GM12878 (cell line): ENCODE measurements around the gene OR6N1. TPM values are rescaled to one million over a fixed set of nuclear protein-coding genes. Genes with fewer than 3 reads are reported as not detected.
A peak's percentile ranks its signal among the peaks of the same experiment; 100 is the strongest.

ENCODE experiments used
- BRCA1 ChIP-seq: IDR thresholded peaks from 2 replicates; pipeline ENCODE4 v1.6.1; 2011; ENCODE audit warnings: low read depth, low read length, improper control_type of control experiment
- CBX5 ChIP-seq: sonication (generic); IDR thresholded peaks from 2 replicates; pipeline ENCODE4 v1.6.1; 2016; ENCODE audit warnings: low read depth, moderate library complexity, mild to moderate bottlenecking, inconsistent platforms
- CEBPB ChIP-seq, 2 experiments: fragments of 150-350 bp in 1 of 2; IDR thresholded peaks; 2 replicates each; pipeline ENCODE4 v1.6.1; 2012 to 2014; ENCODE audit warnings: low read depth in 2 of 2, low read length in 2 of 2, borderline replicate concordance in 1 of 2, inconsistent platforms in 1 of 2
- CHD1 ChIP-seq: IDR thresholded peaks from 2 replicates; pipeline ENCODE4 v1.6.1; 2012; ENCODE audit warnings: low read depth, low read length, improper control_type of control experiment
- CREM ChIP-seq: IDR thresholded peaks from 2 replicates; pipeline ENCODE4 v1.6.1; 2014; ENCODE audit warnings: antibody characterized with exemption, low read depth
- DPF2 ChIP-seq: fragments of 450-650 bp; IDR thresholded peaks from 2 replicates; pipeline ENCODE4 v1.6.1; 2017; ENCODE audit warnings: mild to moderate bottlenecking
- LARP7 ChIP-seq: fragments of 450-650 bp; IDR thresholded peaks from 2 replicates; pipeline ENCODE4 v1.6.1; 2017; ENCODE audit warnings: mild to moderate bottlenecking
- NBN ChIP-seq: fragments of 450-650 bp; IDR thresholded peaks from 2 replicates; pipeline ENCODE4 v1.6.1; 2016
- NFYB ChIP-seq: IDR thresholded peaks from 2 replicates; pipeline ENCODE4 v1.6.1; 2011; ENCODE audit warnings: low read depth, mild to moderate bottlenecking, low read length, improper control_type of control experiment, moderate library complexity; ENCODE audit not compliant: insufficient read depth
- PML ChIP-seq: IDR thresholded peaks from 2 replicates; pipeline ENCODE4 v1.6.1; 2012; ENCODE audit warnings: low read length, inconsistent platforms
- POLR2A ChIP-seq: IDR thresholded peaks from 2 replicates; pipeline ENCODE4 v1.6.1; 2011; ENCODE audit warnings: low read depth, mild to moderate bottlenecking, low read length
- RAD21 ChIP-seq: IDR thresholded peaks from 2 replicates; pipeline ENCODE4 v1.6.1; 2011; ENCODE audit warnings: mild to moderate bottlenecking, low read depth, low read length, moderate library complexity; ENCODE audit not compliant: insufficient read depth
- RELA ChIP-seq: fragments of 450-650 bp; IDR thresholded peaks from 2 replicates; pipeline ENCODE4 v1.8.0; 2014; ENCODE audit warnings: borderline replicate concordance; ENCODE audit not compliant: partially characterized antibody
- RFX5 ChIP-seq: IDR thresholded peaks from 2 replicates; pipeline ENCODE4 v1.6.1; 2011; ENCODE audit warnings: low read depth, low read length, improper control_type of control experiment
- SMAD5 ChIP-seq: IDR thresholded peaks from 2 replicates; pipeline ENCODE4 v1.6.1; 2016; ENCODE audit warnings: antibody characterized with exemption, low read depth
- SPI1 ChIP-seq: IDR thresholded peaks from 2 replicates; pipeline ENCODE4 v1.6.1; 2011; ENCODE audit warnings: low read depth, mild to moderate bottlenecking, low read length, moderate library complexity, borderline replicate concordance; ENCODE audit not compliant: insufficient read depth
- SREBF2 ChIP-seq: IDR thresholded peaks from 2 replicates; pipeline ENCODE4 v1.6.1; 2012; ENCODE audit warnings: mild to moderate bottlenecking, low read length
- SUPT20H ChIP-seq: IDR thresholded peaks from 2 replicates; pipeline ENCODE4 v1.6.1; 2011; ENCODE audit warnings: low read depth, mild to moderate bottlenecking, low read length, moderate library complexity, borderline replicate concordance; ENCODE audit not compliant: control insufficient read depth
- ZNF217 ChIP-seq: fragments of 450-650 bp; IDR thresholded peaks from 2 replicates; pipeline ENCODE4 v1.6.1; 2017; ENCODE audit warnings: antibody characterized with exemption, mild to moderate bottlenecking
- ZNF622 ChIP-seq: fragments of 450-650 bp; IDR thresholded peaks from 2 replicates; pipeline ENCODE4 v1.6.1; 2017; ENCODE audit warnings: mild to moderate bottlenecking, inconsistent platforms
- polyA plus RNA-seq, 11 experiments: library from polyadenylated mRNA; depleted of rRNA in 4 of 11; unstranded in 6 of 11; stranded (reverse) in 5 of 11; fragments of >200 nt; fragmentation: Nextera tagmentation in 4 of 11; fragmentation: Illumina TruSeq in 1 of 11; extraction: Ambion mirVana in 4 of 11; extraction: Trizol in 1 of 11; gene quantifications; 1 replicate in 1 of 11; 2 replicates in 10 of 11; pipeline versions ENCODE4 v1.2.1 to v1.2.3, GENCODE V29; 2011 to 2016; ENCODE audit warnings: inconsistent platforms in 2 of 11, missing spikeins in 2 of 11, low read depth in 1 of 11
- total RNA-seq, 4 experiments: library from RNA; depleted of rRNA in 3 of 4; stranded (reverse); fragments of >200 nt in 3 of 4; fragmentation: Illumina TruSeq in 1 of 4; extraction: Trizol in 1 of 4; gene quantifications; 2 replicates each; pipeline versions ENCODE4 v1.2.1 to v1.2.3, GENCODE V29; 2013 to 2021
- TF ChIP-seq, protein P1 (sequence below), 3 experiments: IDR thresholded peaks in 2 of 3; conservative IDR thresholded peaks in 1 of 3; 2 replicates each; pipeline ENCODE4 v1.5.1; 2011; ENCODE audit warnings: low read depth in 3 of 3, low read length in 3 of 3, mild to moderate bottlenecking in 3 of 3, control low read depth in 2 of 3, moderate library complexity in 2 of 3, inconsistent platforms in 1 of 3, mixed read lengths in 1 of 3; ENCODE audit not compliant: control insufficient read depth in 2 of 3, insufficient read depth in 1 of 3; ENCODE audit errors: extremely low read depth in 1 of 3
- TF ChIP-seq, protein P2 (sequence below): fragments of 450-650 bp; formaldehyde crosslinking; IDR thresholded peaks from 2 replicates; pipeline ENCODE4 v1.4.0; 2020; ENCODE audit warnings: mild to moderate bottlenecking, moderate library complexity
- TF ChIP-seq, protein P3 (sequence below): fragments of 450-650 bp; formaldehyde crosslinking; IDR thresholded peaks from 2 replicates; pipeline ENCODE4 v1.4.0; 2022; ENCODE audit warnings: mild to moderate bottlenecking, moderate library complexity
- TF ChIP-seq, protein P4 (sequence below): fragments of 450-650 bp; IDR thresholded peaks from 2 replicates; pipeline ENCODE4 v1.6.1; 2016; ENCODE audit warnings: mild to moderate bottlenecking

OR6N1 gene
- total and polyA plus RNA-seq, 10 of the 15 experiments (the other 5 are each of a cell fraction or from before 2014, with no cell fraction given) = not detected

DNA sequence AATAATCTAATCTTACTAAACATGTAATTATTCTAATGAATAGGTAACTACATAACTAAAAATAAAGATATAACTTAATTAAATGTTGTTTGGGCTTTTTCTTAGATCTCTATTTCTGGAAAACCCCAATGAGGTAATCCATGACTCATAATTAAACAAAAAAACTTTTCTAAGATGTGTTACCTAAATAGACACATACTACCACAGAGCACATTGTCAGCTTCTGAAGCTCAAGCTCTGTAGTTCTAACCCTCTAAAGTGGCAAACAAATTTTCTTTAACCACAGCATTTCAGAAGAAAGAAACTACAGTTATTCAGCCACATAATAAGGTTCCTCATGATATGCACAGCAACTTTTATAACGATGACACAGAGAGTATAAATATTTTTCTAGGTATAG is 55.7 kb downstream of the OR6N1 start (continued):
- TF ChIP-seq, protein P1, sequence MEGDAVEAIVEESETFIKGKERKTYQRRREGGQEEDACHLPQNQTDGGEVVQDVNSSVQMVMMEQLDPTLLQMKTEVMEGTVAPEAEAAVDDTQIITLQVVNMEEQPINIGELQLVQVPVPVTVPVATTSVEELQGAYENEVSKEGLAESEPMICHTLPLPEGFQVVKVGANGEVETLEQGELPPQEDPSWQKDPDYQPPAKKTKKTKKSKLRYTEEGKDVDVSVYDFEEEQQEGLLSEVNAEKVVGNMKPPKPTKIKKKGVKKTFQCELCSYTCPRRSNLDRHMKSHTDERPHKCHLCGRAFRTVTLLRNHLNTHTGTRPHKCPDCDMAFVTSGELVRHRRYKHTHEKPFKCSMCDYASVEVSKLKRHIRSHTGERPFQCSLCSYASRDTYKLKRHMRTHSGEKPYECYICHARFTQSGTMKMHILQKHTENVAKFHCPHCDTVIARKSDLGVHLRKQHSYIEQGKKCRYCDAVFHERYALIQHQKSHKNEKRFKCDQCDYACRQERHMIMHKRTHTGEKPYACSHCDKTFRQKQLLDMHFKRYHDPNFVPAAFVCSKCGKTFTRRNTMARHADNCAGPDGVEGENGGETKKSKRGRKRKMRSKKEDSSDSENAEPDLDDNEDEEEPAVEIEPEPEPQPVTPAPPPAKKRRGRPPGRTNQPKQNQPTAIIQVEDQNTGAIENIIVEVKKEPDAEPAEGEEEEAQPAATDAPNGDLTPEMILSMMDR (IDR thresholded peaks at IDR 0.05 in 2 of 3, conservative IDR thresholded peaks at IDR 0.05 in 1 of 3; ENCODE audit: control insufficient read depth in 2 of 3, extremely low read depth in 1 of 3, insufficient read depth in 1 of 3, low read depth in 3 of 3, low read length in 3 of 3) = no peak
- TF ChIP-seq DPF2 (no peak), SREBF2 (no peak), LARP7 (no peak), POLR2A (no peak), RELA (no peak), PML (no peak), NBN (no peak), CHD1 (no peak), SUPT20H (no peak), ZNF622 (no peak), SPI1 (no peak), RAD21 (no peak), RFX5 (no peak), BRCA1 (no peak), ZNF217 (no peak), SMAD5 (no peak), NFYB (no peak), CEBPB (IDR thresholded peaks at IDR 0.05; ENCODE audit: borderline replicate concordance in 1 of 2, low read depth in 2 of 2, low read length in 2 of 2) (no peak), CBX5 (no peak), CREM (peak; percentile 31; the same call in 1 of the 2 replicates)
- TF ChIP-seq, protein P2, sequence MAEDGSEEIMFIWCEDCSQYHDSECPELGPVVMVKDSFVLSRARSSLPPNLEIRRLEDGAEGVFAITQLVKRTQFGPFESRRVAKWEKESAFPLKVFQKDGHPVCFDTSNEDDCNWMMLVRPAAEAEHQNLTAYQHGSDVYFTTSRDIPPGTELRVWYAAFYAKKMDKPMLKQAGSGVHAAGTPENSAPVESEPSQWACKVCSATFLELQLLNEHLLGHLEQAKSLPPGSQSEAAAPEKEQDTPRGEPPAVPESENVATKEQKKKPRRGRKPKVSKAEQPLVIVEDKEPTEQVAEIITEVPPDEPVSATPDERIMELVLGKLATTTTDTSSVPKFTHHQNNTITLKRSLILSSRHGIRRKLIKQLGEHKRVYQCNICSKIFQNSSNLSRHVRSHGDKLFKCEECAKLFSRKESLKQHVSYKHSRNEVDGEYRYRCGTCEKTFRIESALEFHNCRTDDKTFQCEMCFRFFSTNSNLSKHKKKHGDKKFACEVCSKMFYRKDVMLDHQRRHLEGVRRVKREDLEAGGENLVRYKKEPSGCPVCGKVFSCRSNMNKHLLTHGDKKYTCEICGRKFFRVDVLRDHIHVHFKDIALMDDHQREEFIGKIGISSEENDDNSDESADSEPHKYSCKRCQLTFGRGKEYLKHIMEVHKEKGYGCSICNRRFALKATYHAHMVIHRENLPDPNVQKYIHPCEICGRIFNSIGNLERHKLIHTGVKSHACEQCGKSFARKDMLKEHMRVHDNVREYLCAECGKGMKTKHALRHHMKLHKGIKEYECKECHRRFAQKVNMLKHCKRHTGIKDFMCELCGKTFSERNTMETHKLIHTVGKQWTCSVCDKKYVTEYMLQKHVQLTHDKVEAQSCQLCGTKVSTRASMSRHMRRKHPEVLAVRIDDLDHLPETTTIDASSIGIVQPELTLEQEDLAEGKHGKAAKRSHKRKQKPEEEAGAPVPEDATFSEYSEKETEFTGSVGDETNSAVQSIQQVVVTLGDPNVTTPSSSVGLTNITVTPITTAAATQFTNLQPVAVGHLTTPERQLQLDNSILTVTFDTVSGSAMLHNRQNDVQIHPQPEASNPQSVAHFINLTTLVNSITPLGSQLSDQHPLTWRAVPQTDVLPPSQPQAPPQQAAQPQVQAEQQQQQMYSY (CRISPR knock-in tag) = no peak
- TF ChIP-seq, protein P3, sequence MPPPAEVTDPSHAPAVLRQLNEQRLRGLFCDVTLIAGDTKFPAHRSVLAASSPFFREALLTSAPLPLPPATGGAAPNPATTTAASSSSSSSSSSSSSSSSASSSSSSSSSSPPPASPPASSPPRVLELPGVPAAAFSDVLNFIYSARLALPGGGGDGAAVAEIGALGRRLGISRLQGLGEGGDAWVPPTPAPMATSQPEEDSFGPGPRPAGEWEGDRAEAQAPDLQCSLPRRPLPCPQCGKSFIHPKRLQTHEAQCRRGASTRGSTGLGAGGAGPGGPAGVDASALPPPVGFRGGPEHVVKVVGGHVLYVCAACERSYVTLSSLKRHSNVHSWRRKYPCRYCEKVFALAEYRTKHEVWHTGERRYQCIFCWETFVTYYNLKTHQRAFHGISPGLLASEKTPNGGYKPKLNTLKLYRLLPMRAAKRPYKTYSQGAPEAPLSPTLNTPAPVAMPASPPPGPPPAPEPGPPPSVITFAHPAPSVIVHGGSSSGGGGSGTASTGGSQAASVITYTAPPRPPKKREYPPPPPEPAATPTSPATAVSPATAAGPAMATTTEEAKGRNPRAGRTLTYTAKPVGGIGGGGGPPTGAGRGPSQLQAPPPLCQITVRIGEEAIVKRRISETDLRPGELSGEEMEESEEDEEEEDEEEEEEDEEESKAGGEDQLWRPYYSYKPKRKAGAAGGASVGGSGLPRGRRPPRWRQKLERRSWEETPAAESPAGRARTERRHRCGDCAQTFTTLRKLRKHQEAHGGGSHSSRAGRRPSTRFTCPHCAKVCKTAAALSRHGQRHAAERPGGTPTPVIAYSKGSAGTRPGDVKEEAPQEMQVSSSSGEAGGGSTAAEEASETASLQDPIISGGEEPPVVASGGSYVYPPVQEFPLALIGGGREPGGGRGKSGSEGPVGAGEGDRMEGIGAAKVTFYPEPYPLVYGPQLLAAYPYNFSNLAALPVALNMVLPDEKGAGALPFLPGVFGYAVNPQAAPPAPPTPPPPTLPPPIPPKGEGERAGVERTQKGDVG = no peak
- TF ChIP-seq, protein P4, sequence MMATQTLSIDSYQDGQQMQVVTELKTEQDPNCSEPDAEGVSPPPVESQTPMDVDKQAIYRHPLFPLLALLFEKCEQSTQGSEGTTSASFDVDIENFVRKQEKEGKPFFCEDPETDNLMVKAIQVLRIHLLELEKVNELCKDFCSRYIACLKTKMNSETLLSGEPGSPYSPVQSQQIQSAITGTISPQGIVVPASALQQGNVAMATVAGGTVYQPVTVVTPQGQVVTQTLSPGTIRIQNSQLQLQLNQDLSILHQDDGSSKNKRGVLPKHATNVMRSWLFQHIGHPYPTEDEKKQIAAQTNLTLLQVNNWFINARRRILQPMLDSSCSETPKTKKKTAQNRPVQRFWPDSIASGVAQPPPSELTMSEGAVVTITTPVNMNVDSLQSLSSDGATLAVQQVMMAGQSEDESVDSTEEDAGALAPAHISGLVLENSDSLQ = no peak
